ENCODE results near the gene MANSC4. TPM values are rescaled to one million over a fixed set of nuclear protein-coding genes. Genes with fewer than 3 reads are reported as not detected.

The MANSC4 gene
- total RNA-seq, 1 experiment from 2014 or later, result not detected

DNA sequence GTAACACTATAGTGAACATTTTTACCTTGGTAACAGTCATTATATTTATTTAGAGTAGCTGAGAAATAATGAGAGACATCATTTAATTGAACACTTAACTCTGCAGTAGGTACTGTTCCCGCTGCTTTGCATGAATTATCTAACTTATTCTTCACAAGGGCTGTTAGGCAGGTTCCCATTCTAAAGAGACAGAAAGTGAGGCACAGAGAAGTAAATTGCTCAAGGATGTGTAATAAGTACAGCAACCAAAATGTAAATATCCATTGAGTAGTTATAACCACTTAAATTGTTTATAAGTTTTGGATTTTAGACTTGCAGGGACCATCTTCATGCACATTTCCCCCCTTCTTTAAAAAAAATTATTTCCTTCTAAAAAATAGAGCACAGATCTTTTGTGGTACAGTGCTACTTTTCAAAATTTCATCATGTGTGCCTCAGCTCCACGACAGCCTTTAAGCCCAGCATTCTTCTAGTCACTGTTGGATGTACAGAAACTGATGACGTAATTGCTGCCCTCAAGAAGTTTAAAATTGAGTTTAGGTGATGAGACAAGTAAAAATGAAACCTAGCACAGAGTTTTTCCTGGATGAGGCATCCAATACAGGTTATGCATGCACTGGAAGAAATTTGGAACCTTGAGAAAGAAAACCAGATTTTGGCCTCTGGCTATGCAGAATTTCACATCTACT lies 6.0 kb upstream of the MANSC4 start:
- CTCF ChIA-PET, result interaction anchor here (1.0 kb wide), 1 partner anchor 21 kb away, joined by 3 read pairs; no protein-coding TSS in a partner anchor

DNA sequence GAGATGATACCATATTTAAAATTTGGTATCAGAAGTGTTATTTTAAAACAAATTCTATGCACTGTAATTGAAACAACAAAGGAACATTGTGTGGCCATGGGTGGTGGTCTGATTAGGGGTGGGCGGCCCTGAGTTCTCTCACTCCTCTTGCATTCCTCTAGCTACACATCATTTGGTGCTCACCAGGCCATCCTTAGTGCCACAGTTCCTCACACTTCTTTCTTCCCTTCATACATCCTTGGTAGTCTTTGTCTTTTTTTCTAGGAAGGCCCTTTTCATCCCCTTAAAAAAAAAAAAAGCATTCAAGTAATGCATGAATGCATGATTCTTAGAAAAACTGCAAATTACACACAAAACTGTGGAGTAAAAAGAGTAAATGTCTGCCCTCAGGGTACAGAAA lies 2.4 kb upstream of the MANSC4 start:
- Mint-ChIP-seq H3K27me3 (ENCODE audit: low read depth) (no peaks in the 10 kb centered on the region; the same call in 1 of the 2 replicates), H3K9me3 (no peaks in the 10 kb centered on the region), H3K27ac (peak overlapping the region; percentile 19), H3K4me1 (peaks cover 50% of the 10 kb centered on the region), H3K4me3 (peak overlapping the region; percentile 71), H3K36me3 (peaks cover 18% of the 10 kb centered on the region)
- ATAC-seq (no peak), DNase-seq (ENCODE audit: low spot score) (no peak)
- ChIA-PET POLR2A (no interaction called here), CTCF (no interaction called here)
- TF ChIP-seq ZNF219 (CRISPR knock-in tag; IDR thresholded peaks at IDR 0.05; ENCODE audit: borderline replicate concordance), result no peak
- no peak for TF ChIP-seq GABPB1 (CRISPR knock-in tag; IDR thresholded peaks at IDR 0.05)
- TF ChIP-seq, protein P1, sequence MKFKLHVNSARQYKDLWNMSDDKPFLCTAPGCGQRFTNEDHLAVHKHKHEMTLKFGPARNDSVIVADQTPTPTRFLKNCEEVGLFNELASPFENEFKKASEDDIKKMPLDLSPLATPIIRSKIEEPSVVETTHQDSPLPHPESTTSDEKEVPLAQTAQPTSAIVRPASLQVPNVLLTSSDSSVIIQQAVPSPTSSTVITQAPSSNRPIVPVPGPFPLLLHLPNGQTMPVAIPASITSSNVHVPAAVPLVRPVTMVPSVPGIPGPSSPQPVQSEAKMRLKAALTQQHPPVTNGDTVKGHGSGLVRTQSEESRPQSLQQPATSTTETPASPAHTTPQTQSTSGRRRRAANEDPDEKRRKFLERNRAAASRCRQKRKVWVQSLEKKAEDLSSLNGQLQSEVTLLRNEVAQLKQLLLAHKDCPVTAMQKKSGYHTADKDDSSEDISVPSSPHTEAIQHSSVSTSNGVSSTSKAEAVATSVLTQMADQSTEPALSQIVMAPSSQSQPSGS (CRISPR knock-in tag; IDR thresholded peaks at IDR 0.05; ENCODE audit: borderline replicate concordance, low read depth), result no peak
- TF ChIP-seq, protein P2, sequence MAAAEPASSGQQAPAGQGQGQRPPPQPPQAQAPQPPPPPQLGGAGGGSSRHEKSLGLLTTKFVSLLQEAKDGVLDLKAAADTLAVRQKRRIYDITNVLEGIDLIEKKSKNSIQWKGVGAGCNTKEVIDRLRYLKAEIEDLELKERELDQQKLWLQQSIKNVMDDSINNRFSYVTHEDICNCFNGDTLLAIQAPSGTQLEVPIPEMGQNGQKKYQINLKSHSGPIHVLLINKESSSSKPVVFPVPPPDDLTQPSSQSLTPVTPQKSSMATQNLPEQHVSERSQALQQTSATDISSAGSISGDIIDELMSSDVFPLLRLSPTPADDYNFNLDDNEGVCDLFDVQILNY (CRISPR knock-in tag; IDR thresholded peaks at IDR 0.05), result no peak
- no peak for TF ChIP-seq ESRRA (CRISPR knock-in tag; IDR thresholded peaks at IDR 0.05; ENCODE audit: borderline replicate concordance)
- TF ChIP-seq, protein P3, sequence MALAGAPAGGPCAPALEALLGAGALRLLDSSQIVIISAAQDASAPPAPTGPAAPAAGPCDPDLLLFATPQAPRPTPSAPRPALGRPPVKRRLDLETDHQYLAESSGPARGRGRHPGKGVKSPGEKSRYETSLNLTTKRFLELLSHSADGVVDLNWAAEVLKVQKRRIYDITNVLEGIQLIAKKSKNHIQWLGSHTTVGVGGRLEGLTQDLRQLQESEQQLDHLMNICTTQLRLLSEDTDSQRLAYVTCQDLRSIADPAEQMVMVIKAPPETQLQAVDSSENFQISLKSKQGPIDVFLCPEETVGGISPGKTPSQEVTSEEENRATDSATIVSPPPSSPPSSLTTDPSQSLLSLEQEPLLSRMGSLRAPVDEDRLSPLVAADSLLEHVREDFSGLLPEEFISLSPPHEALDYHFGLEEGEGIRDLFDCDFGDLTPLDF (CRISPR knock-in tag; IDR thresholded peaks at IDR 0.05), result no peak
- TF ChIP-seq, protein P4, sequence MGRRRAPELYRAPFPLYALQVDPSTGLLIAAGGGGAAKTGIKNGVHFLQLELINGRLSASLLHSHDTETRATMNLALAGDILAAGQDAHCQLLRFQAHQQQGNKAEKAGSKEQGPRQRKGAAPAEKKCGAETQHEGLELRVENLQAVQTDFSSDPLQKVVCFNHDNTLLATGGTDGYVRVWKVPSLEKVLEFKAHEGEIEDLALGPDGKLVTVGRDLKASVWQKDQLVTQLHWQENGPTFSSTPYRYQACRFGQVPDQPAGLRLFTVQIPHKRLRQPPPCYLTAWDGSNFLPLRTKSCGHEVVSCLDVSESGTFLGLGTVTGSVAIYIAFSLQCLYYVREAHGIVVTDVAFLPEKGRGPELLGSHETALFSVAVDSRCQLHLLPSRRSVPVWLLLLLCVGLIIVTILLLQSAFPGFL (CRISPR knock-in tag; IDR thresholded peaks at IDR 0.05; ENCODE audit: borderline replicate concordance), result no peak
- TF ChIP-seq RELA (CRISPR knock-in tag; IDR thresholded peaks at IDR 0.05; ENCODE audit: borderline replicate concordance), result no peak
- no peak for TF ChIP-seq JAZF1 (CRISPR knock-in tag; IDR thresholded peaks at IDR 0.05)
- TF ChIP-seq, protein P5, sequence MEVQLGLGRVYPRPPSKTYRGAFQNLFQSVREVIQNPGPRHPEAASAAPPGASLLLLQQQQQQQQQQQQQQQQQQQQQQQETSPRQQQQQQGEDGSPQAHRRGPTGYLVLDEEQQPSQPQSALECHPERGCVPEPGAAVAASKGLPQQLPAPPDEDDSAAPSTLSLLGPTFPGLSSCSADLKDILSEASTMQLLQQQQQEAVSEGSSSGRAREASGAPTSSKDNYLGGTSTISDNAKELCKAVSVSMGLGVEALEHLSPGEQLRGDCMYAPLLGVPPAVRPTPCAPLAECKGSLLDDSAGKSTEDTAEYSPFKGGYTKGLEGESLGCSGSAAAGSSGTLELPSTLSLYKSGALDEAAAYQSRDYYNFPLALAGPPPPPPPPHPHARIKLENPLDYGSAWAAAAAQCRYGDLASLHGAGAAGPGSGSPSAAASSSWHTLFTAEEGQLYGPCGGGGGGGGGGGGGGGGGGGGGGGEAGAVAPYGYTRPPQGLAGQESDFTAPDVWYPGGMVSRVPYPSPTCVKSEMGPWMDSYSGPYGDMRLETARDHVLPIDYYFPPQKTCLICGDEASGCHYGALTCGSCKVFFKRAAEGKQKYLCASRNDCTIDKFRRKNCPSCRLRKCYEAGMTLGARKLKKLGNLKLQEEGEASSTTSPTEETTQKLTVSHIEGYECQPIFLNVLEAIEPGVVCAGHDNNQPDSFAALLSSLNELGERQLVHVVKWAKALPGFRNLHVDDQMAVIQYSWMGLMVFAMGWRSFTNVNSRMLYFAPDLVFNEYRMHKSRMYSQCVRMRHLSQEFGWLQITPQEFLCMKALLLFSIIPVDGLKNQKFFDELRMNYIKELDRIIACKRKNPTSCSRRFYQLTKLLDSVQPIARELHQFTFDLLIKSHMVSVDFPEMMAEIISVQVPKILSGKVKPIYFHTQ (CRISPR knock-in tag; IDR thresholded peaks at IDR 0.05), result no peak

More for the DNA sequence above, 6.0 kb upstream of the MANSC4 start:
- H3K9me3 Mint-ChIP-seq, result no peaks in the 10 kb centered on the region
- no peak for TF ChIP-seq NR1H2 (CRISPR knock-in tag; IDR thresholded peaks at IDR 0.05)
- no peak for TF ChIP-seq ZNF232 (CRISPR knock-in tag; IDR thresholded peaks at IDR 0.05)
- TF ChIP-seq ZNF396 (CRISPR knock-in tag; IDR thresholded peaks at IDR 0.05; ENCODE audit: borderline replicate concordance), result no peak
- TF ChIP-seq, protein P1 (CRISPR knock-in tag; IDR thresholded peaks at IDR 0.05; ENCODE audit: borderline replicate concordance, low read depth), result no peak
- TF ChIP-seq PRRX2 (CRISPR knock-in tag; IDR thresholded peaks at IDR 0.05), result no peak
- TF ChIP-seq, protein P6, sequence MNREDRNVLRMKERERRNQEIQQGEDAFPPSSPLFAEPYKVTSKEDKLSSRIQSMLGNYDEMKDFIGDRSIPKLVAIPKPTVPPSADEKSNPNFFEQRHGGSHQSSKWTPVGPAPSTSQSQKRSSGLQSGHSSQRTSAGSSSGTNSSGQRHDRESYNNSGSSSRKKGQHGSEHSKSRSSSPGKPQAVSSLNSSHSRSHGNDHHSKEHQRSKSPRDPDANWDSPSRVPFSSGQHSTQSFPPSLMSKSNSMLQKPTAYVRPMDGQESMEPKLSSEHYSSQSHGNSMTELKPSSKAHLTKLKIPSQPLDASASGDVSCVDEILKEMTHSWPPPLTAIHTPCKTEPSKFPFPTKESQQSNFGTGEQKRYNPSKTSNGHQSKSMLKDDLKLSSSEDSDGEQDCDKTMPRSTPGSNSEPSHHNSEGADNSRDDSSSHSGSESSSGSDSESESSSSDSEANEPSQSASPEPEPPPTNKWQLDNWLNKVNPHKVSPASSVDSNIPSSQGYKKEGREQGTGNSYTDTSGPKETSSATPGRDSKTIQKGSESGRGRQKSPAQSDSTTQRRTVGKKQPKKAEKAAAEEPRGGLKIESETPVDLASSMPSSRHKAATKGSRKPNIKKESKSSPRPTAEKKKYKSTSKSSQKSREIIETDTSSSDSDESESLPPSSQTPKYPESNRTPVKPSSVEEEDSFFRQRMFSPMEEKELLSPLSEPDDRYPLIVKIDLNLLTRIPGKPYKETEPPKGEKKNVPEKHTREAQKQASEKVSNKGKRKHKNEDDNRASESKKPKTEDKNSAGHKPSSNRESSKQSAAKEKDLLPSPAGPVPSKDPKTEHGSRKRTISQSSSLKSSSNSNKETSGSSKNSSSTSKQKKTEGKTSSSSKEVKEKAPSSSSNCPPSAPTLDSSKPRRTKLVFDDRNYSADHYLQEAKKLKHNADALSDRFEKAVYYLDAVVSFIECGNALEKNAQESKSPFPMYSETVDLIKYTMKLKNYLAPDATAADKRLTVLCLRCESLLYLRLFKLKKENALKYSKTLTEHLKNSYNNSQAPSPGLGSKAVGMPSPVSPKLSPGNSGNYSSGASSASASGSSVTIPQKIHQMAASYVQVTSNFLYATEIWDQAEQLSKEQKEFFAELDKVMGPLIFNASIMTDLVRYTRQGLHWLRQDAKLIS (CRISPR knock-in tag; IDR thresholded peaks at IDR 0.05; ENCODE audit: borderline replicate concordance), result no peak
- TF ChIP-seq ATF1 (CRISPR knock-in tag; IDR thresholded peaks at IDR 0.05), result no peak
- TF ChIP-seq, protein P7, sequence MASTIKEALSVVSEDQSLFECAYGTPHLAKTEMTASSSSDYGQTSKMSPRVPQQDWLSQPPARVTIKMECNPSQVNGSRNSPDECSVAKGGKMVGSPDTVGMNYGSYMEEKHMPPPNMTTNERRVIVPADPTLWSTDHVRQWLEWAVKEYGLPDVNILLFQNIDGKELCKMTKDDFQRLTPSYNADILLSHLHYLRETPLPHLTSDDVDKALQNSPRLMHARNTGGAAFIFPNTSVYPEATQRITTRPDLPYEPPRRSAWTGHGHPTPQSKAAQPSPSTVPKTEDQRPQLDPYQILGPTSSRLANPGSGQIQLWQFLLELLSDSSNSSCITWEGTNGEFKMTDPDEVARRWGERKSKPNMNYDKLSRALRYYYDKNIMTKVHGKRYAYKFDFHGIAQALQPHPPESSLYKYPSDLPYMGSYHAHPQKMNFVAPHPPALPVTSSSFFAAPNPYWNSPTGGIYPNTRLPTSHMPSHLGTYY (CRISPR knock-in tag; IDR thresholded peaks at IDR 0.05), result no peak
- H3K4me1 Mint-ChIP-seq, result peaks cover 34% of the 10 kb centered on the region
- no peak for DNase-seq (ENCODE audit: low spot score)
- peak overlapping the region; percentile 68 for H3K27ac Mint-ChIP-seq
- ATAC-seq, result no peak
- no peak overlapping the region for H3K4me3 Mint-ChIP-seq
- no peaks in the 10 kb centered on the region for H3K27me3 Mint-ChIP-seq (ENCODE audit: low read depth)
- POLR2A ChIA-PET, result no interaction called here
- peaks cover 18% of the 10 kb centered on the region for H3K36me3 Mint-ChIP-seq
